Hematopoietic multipotent progenitor cell treated with erythropoietin and hydrocortisone succinate and interleukin-3 and kit ligand, for 8 days (in vitro differentiated cells): ENCODE data around the gene C12orf56.

Experiments
- DNase-seq: peaks from one replicate; pipeline ENCODE4 v3.0.0-alpha.2; 2015

C12orf56 gene, protein sequence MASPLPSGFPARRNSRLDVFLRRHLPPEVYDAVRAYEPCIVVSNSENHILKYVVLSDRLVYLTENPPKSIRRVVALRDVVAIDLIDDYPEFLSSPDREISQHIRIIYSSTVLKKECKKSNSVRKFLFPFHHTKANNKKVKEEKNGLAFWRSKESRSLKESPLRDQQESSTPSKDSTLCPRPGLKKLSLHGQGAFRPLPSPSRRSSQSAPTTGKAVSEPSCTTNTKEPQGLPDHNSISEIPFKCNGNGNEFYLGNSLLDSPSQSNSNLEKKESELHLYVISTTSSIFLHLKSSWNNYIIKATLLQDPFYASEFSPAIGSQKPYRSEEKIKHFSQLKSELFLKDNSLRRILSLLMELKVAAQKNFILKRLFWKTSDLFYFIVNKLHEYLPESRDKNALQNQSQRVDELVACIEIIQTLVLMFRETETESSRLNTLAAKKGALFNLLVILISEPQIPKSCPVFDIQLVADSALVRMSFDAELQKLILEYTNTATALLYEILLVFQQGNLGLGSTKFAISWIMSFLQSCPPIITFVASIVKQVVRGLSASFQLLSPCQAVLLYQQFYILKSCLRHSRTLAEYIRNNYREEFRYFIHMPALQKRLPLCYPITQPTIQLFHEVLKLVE

DNA sequence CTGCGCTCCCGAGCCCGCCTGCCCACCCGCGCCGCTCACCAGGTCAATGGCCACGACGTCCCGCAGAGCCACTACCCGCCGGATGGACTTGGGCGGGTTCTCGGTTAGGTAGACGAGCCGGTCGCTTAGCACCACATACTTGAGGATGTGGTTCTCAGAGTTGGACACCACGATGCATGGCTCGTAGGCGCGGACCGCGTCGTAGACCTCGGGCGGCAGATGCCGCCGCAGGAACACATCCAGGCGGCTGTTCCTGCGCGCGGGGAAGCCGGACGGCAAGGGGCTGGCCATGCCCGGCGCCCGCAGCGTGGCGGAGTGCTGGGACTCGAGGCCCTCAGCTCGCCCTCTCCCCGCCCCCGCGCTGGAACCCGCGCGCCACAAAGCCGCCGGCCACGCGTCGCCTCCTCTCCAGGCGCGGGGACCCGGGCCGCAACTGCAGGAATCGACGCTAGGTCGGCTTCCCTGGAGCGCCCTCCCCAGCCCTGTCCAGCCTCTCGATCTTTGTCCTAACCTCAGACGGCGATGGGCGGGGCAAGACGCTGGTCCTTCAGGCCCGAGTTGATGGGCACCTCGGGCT, at the start of gene C12orf56:
TSS of gene C12orf56 (minus strand) at position 484 of the 577 bp plus-strand sequence. CDS start at position 291, 193 bp downstream.
- no peak for DNase-seq

DNA sequence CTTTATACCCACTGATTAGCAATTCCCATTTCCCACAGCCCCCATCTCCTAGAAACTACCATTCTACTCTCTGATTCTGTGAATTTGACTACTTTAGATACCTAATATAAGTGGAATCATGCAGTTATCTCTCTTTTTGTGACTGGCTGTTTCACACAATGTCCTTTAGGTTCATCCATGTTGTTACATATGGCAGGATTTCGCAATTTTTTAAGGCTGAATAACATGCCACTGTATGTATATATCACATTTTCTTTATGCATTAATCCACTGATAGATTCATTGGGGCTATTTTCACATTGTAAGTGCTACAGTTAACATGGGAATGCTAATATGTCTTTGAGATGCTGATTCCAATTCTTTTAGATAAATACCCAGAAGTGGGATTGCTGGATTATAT, 49.5 kb upstream of the C12orf56 start:
- no peak for DNase-seq

DNA sequence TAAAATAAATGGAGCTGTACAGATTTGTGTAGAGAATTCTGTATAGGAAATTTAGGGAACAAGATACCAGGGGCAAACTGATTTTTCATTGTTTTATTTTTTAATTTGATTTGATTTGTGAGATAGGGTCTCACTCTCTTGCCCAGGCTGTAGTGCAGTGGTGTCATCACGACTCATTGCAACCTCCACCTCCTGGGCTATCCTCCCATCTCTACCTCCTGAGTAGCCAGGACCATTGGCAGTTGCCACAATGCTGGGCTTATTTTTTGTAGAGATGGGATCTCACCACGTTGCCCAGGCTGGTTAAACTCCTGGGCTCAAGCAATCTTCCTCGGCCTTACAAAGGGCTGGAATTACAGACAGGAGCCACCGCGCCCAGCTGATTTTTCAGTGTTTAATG, 43.4 kb upstream of the C12orf56 start:
- DNase-seq: no peak

DNA sequence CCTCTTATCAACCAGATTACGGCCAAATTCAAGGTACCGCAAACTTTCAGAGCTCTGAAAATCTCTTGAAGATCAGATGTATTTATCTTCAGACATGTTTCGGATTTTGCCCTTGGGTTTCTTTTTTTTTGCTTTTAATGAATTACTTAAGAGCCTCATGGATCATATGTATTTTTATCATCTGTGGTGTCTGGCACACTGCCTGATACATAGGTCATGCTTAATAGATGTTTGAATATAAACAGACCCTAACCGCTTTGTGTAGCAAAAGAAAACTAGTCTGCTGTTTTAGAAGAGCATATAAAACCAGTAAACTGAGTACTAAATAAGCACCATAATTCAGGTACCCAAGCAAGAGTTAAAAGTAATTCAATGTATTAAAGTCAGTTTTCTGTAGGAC, 41.2 kb upstream of the C12orf56 start:
- no peak for DNase-seq

DNA sequence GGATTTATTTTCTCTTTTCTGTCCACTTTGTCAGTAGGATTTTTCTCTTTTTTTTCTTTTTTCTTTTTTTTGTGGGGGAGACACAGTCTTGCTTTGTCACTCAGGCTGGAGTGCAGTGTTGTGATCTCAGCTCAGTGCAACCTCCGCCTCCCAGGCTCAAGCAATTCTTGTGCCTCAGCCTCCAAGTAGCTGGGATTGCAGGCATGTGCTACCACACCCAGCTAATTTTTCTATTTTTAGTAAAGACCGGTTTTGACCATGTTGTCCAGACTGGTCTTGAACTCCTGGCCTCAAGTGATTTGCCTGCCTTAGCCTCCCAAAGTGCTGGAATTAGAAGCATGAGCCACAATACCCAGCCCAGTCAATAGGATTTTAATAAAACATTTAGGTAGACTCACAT, 40.3 kb upstream of the C12orf56 start:
- DNase-seq: no peak

DNA sequence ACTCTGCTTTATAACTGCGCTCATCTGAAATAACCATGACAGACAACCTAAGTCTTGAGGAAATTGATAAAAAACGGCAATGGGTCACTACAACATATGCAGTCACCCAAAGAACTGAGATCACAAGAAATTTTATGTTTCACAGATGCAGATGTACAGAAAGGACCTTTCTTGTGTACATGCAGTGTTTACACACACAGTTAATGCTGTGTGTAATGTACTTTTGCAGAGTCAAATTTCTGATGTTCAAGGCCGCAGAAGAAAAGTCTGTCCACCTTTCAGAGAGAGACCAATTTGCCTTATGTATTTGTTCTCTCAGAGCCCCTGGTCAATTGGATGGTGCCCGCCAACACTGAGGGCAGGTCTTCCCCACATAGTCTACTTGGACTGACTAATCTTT, 38.4 kb upstream of the C12orf56 start:
- DNase-seq: no peak

DNA sequence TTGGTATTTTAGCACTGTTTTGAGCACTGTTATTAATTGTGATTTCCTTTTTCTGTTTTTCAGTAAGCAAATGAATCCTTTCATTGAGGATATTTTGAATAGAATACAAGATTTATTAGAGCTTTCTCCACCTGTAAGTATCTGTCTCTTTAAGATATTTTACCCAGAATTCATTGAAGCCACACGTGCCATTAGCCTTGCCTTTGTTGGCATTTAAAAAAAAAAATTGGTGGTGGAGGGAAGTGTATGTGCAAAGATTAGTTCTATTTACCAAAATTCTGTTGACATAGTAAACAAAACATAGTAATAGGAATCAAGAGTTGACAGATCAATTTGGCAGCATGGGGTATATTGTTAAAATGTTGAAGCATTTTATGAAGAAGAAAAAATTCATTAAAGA, 37.4 kb upstream of the C12orf56 start:
- no peak for DNase-seq

DNA sequence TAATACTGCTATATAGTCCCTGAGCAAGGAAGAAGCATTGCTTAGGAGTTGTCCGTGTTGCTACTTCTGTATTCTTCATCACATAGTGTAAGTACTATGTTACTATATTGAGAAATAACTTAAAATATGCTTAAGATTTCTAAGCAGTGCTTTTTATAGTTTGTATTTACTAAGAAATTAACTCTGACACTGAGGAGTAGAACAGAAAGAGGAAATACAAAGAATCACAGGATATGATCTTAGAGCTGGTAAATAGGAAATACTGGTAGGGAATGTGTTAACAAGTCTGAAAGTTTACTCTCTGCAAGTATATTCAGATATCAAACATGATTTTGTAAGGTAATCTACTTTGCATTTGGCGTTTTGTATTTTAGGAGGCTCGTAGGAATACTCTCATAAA, 29.1 kb upstream of the C12orf56 start:
- no peak for DNase-seq

DNA sequence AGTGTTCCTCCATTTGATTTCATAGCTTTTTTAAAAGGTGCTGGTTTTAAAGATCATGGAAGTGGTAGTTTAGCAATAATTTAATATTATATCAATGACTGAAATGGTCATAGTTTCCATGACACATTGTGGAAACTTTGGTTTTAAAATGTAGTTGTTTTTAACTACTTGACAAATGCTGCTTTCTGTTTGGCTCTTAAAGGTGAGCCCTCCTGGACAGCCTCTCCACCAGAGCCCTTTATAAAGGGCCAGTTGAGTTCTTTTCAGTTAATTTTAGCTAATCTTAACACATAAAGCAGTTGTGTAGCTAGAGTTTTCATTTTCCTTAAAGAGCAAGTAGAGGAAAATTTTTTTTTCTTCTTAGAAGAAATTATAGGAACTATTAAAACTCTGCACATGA, 27.7 kb upstream of the C12orf56 start:
- DNase-seq: no peak

DNA sequence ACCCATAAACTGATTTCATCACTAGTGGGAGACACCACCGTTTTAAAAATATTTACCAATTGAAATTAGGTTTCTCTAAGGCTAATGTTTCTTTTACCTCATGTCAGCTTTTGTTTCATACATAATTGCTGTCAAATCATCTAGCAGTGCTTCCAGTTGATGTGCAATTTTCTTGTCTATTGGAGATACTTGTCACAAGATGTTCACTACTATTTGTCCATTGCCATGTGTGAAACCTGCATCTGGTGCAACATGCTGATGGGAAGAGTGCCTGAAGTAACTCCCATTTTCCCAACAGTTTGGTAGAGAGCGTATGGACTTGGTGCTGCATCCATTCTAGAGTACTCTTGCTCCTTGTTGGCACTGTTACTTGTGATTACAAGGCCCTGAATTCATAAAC, 23.3 kb upstream of the C12orf56 start:
- no peak for DNase-seq

DNA sequence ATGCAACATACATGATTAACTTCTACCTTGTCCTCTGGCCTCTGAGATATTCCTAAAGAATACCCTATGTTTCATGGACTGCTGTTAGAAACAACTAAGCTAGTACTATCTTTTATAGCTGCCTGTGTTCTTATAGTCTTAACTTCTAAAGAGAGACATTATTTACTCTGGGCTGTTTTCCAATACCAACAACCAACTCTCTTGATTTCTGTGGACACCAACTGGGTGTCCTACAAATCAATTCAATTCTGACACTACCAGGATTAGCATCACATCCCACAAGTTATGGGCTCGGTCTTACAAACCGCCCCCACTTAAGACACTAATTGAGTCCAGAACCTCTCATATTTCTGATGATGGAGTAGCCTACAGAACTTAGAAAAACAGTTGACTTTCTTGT, 21.9 kb upstream of the C12orf56 start:
- DNase-seq: no peak

DNA sequence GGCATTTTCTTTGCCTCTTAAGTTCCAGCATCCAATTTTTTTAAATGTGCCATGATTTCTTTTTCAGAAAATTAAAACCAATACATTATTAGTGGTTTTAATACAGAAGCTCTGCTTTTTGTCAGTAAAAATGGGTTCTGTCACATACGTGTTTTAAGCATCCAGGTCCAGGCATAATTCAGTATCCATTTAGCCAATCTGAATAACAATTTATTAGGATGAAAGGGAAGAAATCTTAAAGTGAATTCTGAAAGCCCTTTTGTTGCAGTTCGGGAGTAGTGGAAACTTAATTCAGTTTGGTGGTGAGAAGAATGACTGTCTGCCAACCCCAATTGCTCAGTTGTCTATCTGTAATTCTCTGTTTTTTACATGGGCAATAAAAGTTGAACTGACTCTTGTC, 20.9 kb upstream of the C12orf56 start:
- no peak for DNase-seq

DNA sequence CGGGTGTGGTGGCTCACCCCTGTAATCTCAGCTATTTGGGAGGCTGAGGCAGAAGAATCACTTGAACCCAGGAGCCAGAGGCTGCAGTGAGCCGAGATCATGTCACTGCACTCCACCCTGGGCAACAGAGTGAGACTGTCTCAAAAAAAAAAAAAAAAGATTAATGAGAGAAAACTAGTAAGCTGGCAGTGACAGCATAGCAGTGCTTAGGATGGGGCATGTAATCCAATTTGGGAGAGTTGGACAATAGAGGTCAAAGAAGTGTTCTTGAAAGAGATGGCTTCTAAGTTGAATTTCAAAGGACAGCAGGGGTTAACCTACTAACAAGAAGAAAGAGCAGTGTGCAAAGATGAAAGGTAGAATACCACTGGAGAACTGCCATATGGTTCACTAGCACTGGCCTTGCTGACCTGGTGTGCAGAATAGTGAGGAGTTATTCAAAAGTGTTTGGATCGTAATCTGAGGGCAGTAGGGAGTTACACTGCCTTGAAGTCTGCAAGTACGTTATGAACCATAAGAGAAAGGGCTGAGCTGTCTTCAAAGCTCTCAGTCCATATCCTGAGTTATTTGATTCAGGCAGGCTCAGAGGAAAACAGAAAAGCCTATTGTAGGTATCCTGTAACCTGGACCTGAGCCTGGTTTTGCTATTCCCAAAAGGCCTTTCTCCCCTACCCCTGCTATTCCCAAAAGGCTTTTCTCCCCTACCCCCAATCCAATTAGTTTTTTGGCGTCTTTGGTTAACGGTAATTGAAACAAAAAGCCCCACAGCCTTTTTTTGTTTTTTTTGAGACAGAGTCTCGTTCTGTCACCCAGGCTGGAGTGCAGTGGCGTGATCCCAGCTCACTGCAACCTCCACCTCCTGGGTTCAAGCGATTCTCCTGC, 17.0 kb upstream of the C12orf56 start:
- DNase-seq: peak; percentile 13

DNA sequence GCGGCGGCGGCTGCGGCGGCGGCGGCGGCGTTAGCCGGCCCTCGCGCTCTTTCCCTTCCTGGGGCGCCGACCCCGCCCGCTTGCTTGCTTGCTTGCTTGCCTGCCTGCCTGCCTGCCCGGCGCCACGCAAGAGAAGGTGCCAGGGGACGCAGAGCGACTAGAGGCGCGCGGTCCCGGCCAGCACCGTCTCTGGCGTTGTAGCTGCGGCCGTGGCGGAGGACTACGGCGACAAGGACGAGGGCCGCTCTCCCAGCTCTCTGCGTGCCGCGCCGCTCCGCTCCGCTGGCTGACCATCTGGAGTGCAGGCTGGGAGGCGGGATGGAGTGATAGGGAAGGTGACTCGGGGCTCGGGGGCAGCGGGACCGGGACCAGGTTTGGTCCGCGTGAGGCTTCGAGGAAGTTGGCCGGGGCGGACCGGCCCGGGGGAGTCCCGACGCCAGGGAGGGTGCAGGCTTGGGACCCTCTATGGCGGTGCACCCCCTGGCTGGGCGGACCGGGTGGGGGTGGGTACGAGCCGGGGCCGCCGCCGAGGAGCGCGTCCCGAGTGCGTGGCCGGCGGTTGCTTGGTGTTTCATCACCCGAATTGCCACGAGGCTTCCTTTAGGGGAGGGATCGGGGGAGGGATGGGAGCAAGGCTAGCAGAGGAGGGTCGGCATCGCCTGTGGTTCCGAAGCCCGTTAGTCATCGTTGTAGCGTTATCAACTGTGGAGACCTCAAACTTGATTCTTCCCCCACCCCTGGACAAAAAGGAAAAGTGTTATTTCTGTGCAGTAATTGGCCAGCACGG, 14.1 kb upstream of the C12orf56 start:
- DNase-seq: peak; percentile 80

DNA sequence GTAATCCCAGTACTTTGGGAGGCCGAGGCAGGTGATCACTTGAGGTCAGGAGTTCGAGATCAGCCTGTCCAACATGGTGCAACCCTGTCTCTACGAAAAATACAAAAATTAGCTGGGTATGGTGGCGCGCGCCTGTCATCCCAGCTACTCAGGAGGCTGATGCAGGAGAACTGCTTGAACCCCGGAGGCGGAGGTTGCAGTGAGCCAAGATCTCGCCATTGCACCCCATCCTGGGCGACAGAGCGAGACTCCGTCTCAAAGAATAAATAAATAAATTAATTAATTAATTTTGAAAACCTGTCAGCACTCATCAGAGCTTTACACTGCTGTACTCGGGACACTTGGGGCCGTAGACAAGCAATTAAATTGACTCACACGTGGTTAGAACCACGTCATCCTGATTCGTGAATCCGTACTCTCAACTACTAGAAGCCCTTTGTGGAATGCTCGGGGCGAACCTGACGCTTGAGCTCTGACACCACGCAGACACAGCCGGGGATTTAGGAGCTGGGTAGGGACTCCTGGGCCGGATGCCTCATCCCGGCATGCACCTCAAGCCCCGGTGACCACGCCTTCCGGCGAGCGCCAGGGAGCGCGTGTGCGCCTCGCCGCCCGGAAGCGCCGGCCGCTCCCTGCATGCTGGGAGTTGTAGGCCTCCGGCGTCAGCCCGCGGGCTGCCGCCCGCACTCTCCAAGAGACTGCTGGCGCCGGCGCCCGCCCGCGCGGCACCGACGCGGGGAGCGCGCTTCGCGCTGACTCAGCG, 13.3 kb upstream of the C12orf56 start, which contains the start of gene XPOT:
TSS of gene XPOT (plus strand) at position 686 of the 763 bp plus-strand sequence. CDS start 5,644 bp downstream, outside the sequence.
- DNase-seq: peak; percentile 95

DNA sequence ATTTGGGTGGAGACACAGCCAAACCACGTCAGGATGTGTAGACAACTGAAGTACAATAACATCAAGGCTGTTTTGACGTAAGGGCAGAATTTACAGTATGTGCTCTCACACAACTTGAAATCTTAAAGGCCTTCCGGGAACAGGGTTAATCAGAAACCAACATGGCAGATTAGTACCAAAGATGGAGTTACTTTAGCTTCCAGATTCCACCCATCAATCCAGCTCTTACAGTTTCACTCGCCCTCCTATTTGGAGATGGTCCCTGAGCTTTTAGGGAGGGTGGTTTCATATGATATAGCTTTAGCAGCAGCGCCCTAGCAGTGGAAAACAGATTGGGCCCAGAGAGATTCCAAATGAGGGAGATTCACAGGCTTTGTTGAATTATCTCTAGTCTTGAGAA, 11.6 kb upstream of the C12orf56 start:
- no peak for DNase-seq

DNA sequence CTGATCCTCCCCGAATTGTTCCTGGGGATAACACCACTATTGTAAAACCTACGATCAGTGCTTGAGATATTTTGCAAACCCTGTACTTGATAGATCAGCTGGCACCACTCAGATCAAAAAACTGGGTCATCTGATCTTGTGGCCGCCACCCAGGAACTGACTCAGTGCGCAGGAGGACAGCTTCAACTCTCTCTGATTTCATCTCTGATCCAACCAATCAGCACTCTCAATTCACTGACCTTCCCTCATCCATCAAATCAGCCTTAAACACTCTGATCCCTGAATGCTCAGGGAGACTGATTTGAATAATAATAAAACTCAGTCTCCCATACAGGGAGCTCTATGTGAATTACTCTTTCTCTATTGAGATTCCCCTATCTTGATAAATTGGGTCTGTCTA, 9.5 kb upstream of the C12orf56 start:
- peak; percentile 53 for DNase-seq

DNA sequence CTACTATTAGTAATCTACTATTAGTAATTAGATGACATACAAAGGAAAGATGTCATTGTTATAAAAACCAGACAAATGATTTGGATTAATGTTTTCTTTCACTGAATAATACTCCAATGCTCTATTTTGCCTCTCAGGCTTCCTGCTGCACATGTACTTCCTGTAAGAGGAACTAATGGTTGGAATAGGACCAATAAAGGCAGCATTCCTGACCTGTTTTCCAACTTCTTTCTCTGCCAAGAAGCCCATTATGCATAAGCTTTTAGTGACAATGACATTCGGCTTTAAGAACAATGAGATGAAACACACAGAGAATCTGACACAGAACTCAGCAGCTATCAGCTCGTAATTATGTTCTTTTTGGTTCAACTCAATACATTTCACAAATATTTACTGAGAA, 5.2 kb upstream of the C12orf56 start:
- DNase-seq: no peak

DNA sequence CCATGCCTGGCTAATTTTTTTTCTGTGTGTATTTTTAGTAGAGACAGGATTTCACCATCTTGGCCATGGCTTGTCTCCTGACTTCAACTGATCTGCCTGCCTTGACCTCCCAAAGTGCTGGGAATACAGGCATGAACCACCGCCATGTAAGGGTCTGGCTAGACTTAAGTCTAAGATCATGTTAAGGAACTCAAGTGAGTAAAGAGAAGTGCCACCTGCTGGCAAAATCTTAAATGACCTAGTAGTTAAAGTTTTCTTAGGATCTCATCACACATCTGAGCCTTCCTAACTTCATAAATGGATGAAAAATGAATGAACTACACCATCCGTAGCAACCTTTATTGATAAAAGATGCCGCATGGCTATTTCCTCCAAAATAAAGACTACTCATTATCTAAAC, 1.7 kb upstream of the C12orf56 start:
- DNase-seq: peak; percentile 62

DNA sequence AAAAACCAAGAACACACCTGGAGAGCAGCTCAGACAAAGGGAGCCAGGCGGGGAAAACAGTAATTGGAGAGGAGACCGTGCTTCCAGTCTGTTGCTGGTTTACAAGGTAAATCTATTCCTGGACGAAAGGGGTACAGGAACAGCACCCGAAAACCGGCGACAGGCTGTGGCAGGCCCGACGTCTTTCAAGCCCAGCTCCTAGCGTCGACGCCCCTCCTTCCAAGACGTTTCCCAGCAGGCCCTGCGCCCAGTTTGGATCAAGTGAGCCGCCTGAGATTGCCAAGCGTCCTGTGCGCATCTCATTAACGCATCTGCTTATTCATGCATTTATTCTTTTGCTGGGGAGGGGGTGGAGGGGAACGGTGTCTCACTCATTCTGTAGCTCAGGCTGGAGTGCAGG, 1.4 kb downstream of the C12orf56 start:
- no peak for DNase-seq

DNA sequence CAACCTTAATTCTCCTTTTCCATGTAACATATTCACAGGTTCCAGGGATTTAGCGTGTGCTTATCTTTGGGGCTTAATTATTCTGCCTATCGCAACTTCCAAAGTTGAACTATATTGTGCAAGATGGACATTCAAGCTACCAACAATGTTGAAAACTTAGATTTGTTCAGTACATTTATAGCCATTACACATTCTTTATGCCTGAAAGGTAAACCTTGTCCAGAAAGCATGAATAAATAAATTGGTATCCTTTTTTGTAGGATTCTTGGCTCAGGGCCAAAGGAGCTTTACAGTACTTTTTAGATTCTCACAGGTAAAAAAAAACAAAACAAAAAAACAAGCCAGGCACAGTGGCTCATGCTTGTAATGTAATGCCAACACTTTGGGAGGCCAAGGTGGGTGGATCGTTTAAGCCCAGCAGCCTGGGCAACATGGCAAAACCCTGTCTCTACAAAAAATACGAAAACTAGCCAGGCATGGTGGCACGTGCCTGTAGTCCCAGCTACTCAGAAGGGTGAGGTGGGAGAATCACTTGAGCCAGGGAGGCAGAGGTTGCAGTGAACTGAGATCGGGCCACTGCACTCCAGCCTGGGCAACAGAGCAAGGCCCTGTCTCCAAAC, 3.3 kb downstream of the C12orf56 start:
- DNase-seq: no peak
